Kidney capillary endothelial cell (primary cell): ENCODE results near the gene SUSD6.
"Not testable (repeated sequence)": the region's sequence is repeated elsewhere in the genome, so short reads cannot be mapped to it uniquely, and the experiment has no call there.

Experiments
- DNase-seq: peaks from one replicate; pipeline ENCODE4 v3.0.0-alpha.2; 2018; ENCODE audit warnings: low spot score

The SUSD6 gene

DNA sequence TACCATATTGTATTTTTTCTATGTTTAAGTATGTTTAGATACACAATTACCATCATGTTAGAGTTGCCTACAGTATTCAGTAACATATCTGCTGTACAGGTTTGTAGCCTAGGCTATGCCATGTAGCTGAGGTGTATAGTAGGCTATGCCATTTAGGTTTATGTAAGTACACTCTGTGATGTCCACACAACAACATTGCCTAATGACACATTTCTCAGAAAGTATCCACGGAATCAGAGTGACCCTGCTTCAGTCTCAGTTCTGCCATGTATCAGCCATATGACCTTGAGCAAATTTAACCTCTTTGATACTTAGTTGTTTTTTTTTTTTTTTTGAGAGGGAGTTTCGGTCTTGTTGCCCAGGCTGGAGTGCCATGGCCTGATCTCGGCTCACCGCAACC, 12.7 kb downstream of the SUSD6 start:
- DNase-seq, result no peak

DNA sequence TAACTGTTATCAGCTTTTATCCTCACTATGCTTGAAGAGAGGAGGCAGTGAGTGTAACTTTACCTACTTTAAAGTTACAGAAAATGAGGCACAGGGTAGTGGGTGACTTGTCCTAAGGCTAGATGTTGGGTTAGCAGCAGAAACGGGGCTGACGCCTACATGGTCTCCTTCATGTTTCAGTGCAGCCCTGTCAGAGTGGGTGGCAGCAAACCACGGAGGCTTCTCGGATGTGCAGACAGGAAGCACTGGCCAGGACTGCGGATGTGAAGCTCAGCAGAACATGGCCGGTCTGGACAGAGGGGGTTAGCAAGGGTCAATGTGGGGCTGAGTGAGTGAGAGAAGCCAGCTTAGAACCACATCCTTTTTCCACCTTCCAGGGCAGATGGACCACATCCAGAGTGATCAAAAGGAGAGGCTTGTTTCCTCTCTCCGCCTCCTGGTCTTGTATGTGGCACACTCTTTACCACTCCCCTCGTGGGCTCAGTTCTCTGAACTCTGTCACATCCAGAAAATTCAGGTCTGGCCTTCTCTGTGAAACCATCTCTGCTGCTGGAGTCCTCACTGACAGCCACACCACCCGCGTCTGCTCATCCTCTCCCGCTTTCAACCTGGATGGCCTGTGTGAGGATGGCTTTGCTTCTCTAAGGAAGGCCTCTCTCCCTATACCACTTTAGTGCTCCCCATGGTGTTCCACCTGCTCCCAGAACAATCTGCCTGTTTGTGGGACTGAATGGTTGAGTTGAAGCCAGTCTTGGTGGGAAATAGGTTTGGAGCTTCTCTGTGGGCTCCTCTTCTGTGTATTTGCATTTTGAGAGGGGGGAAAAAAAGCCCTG, 14.1 kb downstream of the SUSD6 start:
- DNase-seq, result peak; percentile 79

DNA sequence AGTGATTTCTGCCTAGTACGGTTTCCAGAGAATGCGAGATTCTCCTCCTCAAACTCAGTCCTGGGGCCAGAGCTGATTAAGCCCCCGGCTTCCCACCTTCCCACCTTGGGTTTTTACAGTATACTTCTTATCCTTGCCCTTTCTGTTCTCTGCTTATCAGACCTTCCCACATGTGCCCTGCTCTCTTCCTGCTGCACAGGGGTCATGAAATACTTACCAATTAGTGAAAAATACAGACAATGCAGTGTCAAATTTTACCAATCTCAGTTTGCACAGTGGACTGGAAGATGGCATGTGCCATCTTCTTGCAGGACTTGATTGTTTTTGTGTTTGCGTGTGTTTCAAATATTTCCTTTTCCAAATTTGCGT, 14.7 kb downstream of the SUSD6 start:
- DNase-seq, result no peak

DNA sequence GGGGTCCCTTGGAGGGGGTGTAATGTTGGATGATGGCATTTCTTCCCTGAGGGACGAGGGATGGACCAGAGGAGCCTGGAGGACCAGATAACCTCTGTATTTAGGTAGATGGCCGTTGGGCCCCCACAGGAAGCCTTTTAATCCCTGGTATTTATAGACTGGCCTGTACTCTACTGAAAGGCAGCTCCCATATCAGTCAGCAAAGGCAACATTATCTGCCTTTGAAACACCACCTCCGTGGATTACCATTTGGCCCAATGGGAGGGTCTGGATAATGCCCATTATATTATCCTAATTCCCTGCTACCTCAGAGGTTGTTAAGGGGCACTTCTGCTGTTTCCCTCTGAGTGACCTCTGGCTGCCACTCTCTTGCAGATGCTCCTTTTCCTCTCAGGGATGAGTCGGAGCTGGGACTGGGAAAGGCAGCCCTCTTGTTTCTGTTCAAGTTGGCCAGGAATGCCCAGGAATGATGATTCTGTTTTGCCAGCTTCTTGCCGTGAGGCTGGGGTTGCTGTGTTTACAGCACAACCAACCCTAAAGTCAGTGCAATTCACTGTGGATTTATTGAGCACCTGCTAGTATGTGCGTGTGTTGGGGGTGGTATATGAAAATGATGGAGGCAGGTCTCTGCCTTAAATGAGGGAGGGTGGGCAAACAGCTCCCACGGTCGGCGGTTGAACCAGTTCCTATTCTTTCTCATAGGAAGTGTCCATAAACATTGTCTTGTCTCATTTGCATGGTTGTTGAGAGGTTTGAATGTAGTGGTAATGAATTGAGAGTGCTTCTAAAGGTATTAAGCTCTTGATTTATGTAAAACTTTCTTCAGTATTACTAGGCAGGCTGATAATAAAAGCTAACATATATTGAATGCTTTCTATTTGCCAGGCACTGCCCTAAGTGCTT, 18.1 kb downstream of the SUSD6 start:
- DNase-seq, result no peak

DNA sequence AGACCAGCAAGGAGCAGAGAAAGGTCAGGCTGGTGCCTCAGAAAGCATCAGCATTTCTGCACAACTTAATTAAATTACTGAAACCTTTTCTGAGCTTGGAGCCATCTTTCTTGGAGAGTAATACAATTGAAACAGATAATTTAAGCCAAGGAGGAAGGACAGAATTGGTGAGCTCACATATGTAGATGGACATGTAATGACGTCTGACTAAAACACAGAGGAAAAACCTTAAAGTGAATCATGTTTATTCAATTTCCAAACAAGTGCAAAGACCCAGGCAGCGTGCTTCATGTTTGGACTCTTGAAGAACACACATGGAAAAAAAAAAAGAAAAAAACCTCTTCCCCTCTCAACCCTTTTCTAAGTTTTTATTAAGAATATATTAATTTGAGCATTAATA, 19.0 kb downstream of the SUSD6 start:
- no peak for DNase-seq

DNA sequence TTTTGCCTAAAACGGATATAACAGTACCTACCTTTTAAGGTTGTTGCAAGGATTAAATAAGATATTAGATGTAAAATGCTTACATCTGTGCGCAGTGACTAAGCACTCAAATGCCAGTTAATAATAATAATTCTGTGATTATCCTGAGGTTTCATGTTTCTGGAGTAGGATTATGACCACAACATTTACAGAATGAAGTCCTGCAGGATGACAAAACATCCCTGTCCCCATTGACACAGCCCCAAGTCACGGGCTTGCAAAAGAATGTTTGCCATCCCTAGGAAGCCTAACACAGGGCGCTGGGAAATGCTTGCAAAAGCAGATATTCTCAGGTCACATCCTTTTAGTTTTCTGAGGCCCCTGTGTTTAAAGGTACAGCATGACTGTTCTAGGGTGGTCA, 20.1 kb downstream of the SUSD6 start:
- no peak for DNase-seq

DNA sequence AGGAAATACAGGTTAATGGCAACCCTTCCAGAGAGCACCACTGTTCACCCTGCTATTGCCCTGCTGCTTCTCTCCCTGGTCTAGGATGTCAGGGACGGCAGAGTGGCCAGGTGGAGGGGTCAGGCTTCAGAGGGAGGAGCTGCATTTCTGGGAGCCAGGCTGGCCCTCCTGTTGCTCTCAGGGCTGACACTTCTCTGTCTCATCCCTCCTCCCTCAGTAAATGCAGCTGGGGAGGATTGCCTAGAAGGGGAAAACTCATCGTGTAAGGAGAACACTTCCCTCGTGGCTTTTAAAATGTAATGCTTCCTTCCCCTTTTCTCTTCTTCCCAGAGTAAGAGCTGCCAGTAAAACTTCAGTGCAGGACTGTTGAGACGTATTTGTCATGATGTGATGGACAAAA, 20.8 kb downstream of the SUSD6 start:
- no peak for DNase-seq

DNA sequence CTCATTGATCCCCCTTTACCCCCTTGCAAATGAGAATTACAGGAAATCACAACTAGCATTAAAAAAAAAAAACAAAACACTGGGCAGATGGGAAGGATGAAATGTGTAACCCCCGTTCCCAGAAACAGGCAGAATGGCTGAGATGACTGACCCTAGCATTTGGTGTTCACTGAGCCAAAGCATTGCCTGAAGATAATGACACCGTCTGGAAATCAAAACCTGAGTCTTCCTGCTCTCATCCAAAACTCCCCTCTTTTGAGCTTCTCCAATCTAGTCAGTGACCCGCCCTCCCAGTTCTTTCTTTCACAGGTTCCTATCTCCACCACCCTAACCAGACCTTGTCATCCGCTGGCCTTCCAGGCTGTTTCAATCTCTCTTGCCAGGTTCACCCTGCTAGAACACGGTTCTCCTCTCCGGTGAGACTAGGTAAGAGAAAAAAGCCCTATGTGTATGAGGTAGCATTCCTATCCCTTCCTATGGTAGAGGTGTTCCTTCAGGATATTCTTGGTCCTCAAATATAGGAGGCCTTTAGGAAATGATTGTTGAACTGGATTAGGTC, 21.3 kb downstream of the SUSD6 start:
- DNase-seq, result no peak

DNA sequence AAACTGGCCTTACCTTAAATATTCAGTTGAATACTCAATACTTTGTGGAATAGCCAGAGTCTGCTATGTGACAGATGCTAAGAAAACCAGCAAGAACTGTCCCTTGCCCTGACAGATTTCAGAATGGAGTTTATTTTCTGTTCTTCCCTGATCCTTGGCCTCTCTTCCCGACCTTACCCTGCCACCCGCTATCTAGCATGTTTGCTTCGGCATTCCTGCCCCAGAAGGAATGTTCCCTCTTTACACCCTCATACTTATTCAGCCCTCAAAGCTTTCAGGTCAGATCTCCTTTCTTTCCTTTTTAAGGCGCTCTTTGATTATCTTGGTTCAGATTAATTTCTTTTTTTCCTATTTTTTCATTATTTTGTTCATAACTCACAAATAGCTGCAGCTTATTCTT, 21.8 kb downstream of the SUSD6 start:
- DNase-seq, result no peak

DNA sequence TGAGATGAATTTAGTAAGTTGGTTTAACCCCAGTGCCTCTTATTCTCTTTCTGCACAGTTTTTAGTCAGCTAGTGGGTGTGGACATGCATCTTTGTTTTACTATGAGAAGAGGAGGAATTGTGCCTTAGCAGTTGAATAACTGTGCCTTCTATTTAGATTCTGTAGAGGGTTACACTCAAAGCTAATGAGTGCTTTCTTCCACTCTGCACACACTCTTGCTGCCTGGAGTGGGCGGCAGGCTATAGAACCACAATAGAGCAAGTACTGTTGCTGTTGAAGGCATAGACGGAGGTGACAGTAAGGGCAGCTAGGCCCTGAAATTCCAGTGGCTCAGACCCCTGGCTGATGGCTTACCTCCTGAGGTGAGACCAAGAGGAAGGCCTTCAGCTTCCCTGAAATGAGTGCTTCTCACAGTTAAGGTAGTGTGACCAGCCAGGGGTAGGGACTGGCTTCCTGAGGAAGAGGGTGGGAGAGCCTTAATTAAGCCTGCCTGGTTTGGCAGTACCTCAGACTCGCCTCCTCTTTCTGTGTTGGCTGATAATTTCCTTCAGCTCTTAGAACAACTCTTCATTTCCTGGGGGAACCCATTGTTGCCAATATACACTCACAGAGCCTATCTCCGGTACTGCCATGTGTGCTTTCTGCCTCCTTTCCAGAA, 24.7 kb downstream of the SUSD6 start:
- no peak for DNase-seq

DNA sequence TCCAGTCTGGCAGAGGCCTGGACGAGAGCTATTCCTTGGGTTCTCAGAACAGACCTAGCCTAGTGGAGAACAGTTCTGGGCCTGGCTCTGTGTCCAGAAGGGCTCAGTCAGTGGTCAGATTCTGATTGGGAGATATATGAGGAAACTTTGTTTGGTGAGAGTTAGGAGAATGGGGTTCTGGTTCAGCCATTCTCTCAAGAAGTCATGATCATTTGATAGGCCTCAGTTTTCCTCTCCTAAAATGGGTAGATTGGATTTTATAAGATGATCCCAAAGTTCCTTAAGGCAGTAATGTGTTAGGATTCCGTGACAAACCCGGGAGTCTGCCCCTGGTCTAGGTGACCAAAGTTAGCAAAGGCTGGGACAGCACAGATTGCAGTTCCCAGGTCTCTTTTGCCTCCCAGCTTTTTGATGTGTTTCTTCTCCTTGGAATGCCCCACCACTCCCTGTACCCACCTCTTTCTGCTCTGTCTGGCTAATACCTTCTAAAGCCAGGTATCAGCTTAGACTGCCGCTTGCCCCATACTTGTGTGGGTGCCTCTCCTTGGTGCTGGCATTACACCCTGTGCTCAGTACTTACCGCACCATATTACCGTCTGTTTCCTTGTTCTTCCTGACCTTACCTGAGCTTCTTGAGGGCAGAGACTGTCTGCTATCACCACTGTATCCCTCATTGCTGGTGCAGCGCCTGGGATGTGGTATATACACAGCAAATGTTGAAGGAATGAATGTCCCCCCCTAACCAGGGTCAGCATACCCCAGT, 25.5 kb downstream of the SUSD6 start:
- no peak for DNase-seq

DNA sequence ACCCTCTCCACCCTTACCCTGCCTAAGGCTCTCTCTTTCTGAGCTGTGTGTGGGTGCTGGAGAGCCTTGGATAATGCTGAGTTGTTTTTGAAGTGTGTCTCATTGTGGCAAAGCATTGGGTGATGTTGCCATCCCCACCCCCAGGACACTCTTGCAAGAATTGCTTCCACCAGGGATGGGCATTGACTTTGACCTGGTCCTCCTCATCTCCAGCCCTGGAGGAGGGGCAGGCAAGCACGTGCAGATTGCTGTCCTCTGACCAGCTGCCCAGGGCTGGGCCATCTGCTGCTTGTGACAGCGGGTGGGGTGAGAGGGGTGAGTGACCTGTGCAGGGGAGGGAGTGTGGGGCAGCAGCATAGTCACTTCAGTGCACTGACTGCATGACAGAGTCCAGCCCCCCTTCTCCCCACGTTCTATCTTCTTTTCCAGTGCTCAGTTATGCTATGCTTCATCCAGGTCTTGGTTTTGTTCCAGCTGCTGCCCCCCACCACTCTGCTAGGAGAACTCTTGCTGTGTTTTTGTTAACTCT, 26.2 kb downstream of the SUSD6 start:
- DNase-seq, result no peak

DNA sequence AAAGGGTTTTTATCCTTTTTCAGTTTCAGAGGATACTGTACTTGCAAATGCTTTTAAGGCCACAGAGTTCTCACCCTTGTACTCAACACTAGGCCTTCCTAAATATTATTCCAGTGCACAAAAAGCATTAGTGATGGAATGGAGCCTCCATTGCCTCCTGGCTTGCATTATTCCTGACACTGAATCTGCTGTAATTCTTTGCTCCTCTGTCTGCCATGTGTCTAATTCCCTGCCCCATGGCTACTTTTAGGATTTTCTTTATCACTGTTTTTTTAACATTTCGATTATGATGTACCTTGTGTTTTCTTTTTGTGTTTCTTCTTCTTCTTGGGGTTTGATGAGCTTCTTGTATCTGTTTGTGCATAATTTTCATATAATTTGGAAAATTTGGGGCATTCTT, 29.5 kb downstream of the SUSD6 start:
- no peak for DNase-seq

DNA sequence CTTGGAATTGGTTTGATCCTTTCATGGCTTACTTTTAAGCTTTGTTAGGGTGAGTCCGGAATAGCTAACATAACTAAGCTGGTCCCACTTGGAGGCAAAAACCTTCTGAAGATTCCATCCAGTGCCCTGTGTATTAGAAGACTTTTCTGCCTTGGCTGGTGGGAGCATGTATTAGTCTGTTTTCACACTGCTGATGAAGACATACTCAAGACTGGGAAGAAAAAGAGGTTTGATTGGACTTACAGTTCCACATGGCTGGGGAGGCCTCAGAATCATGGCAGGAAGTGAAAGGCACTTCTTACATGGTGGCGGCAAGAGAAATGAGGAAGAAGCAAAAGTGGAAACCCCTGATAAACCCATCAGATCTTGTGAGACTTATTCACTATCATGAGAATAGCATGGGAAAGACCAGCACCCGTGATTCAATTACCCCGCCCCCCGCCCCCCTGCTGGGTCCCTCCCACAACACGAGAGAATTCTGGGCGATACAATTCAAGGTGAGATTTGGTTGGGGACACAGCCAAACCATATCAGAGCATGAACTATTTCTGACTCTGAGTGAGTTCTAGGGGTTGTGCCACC, 30.9 kb downstream of the SUSD6 start:
- DNase-seq, result not testable (repeated sequence)

DNA sequence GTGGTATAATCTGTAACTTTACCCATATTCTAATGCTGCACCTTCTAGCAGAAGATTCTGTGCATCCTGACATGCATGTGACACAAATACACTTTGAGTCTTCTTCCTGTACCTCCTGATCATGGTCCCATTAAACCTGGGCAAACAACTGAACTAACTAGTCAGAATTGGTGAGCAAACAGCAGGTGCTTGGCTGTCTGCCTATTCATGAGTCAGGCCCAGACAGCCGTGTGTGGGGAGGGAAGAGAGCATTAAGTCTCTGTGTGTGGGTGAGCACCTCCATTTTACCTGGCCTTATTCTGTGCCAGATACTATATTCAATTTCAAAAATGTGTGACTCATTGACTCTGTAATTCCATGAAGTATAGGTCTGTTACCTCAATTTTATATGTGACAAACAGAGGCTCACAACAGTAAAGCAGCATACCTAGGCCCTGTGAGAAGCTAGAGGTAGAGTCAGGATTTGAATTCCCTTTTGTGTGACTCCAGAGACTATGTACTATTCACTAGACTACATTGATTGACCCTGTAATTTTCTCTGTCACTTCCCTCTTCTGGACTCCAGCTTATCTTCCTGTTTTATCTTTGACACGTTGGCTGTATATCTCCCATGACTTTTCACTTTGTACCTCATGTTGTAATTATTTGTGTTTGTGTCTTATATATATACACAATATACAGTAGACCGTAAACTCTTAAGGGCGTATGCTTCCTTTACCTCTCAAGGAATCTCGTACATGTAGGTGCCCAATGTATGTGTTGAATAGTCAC, 32.2 kb downstream of the SUSD6 start:
- DNase-seq, result no peak

DNA sequence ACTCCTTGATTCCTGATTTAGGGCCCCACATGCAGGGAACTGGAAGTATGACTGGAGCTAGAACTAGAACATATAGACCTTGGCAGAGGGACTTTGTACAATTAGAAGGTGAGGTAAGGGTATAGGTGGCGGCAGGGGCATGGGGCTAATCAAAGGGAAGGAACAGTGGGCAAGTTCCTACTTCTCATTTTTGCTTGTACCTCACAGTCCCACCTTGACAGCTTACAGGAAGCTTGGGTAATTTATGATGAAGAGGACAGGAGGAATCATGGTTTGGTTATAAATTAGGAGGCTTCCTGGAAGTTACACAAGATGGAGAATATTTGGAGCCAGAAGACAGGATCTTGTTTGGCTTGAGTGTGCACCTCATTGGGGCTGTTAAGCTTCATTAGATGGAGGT, 33.4 kb downstream of the SUSD6 start:
- DNase-seq, result no peak

DNA sequence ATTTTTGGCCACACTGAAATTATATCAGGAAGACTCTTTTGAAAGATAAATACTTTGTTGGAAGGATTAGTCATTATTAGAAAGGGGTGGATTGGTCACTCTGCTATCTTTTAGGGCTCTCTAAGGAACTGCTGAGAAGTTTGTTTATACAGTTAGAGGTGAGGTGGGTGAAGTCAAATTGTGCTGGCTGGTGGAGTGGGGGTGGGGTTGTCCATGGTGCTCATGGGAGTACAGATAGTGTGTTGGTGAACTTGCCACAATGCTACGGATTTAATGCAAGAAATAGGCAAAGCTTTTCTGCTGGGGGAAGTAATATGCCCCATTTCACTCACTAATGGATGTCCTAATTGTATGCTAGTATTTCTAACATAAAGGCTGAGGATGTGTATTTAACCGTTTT, 35.8 kb downstream of the SUSD6 start:
- no peak for DNase-seq

DNA sequence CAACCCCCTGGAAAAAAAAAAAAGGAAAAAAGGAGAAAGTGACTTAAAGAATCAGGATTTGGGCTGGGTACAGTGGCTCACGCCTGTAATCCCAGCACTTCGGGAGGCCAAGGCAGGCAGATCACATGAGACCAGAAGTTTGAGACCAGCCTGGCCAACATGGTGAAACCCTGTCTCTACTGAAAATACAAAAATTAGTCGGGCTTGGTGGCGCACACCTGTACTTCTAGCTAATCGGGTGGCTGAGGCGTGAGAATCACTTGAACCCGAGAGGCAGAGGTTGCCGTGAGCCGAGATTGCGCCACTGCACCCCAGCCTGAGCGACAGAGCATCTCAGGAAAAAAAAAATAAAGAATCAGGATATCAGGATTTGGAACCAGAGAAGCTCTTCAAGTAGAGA, 36.2 kb downstream of the SUSD6 start:
- not testable (repeated sequence) for DNase-seq

DNA sequence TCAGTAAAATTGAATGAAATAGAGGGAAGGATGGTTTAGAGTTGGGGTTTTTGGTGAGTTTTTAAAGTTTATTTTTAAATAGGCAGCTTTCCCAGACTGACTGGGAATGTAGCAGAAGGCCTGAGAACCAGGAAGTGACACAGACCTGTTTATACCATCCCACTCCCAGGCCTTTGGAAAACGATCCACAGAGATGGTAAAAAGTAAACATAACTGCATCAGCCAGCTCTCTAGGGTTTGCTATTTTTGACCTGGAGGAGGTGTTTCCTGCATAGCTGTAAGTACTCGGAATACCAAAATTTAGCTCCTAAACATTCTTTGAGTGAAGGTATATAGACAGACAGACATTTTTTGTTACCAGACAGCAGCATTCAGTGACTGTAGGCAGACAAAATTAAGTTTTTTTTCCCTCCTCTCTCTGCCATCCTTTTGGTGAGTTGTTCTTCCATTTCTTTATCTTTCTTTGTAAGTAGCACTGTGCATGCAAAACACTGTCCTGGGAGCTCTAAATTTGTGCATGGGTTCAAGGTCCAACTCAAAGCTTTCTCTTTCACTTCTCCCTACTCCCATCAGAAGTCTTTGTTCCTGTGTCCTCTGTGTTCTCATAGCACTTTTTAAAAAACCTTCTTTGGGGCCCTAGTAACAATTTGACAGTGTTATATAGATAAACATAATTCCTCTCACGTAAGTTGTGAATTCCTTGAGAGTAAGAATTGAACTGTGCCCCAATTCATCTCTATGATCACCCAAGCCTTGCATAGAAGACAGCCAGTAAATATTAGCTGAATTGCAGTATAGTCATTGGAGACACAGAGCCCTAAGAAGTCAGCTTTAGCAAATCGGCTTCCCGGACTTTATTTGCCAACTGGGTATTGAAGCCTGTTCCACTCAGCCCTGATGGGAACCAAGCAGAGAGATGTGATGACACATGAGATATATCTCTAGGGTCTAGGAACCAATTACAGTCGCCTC, 37.4 kb downstream of the SUSD6 start:
- peak; percentile 69 for DNase-seq
